ENCODE data around the gene FMO2. TPM values are rescaled to one million over a fixed set of nuclear protein-coding genes. Genes with fewer than 3 reads are reported as not detected.

FMO2 gene
- total RNA-seq (100 to 1,000 TPM; 183 to 213 TPM), polyA plus RNA-seq (100 to 1,000 TPM; 157 to 232 TPM)
- long read RNA-seq, donor 1, transcript FMO2-201 (9 exons, 3,851 nt): major isoform, 386 of 525 reads
- long read RNA-seq, donor 1, partial matches to known transcripts: 76 of 525 reads
- long read RNA-seq, donor 1, other reads (novel, unspliced or antisense): 59 of 525 reads
- long read RNA-seq, donor 2, transcript FMO2-201 (9 exons, 3,851 nt): major isoform, 19 of 77 reads
- long read RNA-seq, donor 2, partial matches to known transcripts: 16 of 77 reads
- long read RNA-seq, donor 2, other reads (novel, unspliced or antisense): 41 of 77 reads

- ATAC-seq (ENCODE audit: low FRiP score) (peak; percentile 77), DNase-seq (no peak)
- Histone ChIP-seq H3K4me3 (ENCODE audit: low read length in 2 of 2) (peak within 1 kb of the TSS; percentile 97 to 100), H3K4me1 (ENCODE audit: control insufficient read depth in 1 of 2, insufficient read depth in 2 of 2, low read length in 2 of 2) (peaks cover 0 to 4% of the 10 kb centered on the region in 2 donors), H3K36me3 (ENCODE audit: control insufficient read depth in 1 of 2, insufficient read depth in 2 of 2, low read length in 1 of 2) (no peaks in the 10 kb centered on the region), H3K27ac (ENCODE audit: low read depth in 1 of 2, low read length in 2 of 2) (peak within 1 kb of the TSS; percentile 49 to 85), H3K27me3 (ENCODE audit: control insufficient read depth in 1 of 2, insufficient read depth in 2 of 2, low read length in 1 of 2) (no peaks in the 10 kb centered on the region), H3K9me3 (ENCODE audit: control insufficient read depth, low read length) (no peaks in the 10 kb centered on the region)
- WGBS, 2 donors: 3 to 7% methylated on average over 6 of the region's 6 CpGs
- intact Hi-C loops (cut with DNase I): loop anchor here (2.0 to 5.0 kb wide), 2 partner anchors 43 to 102 kb away; no protein-coding TSS in a partner anchor
Measured at GRCh38 chr1:171185091-171185490, at the start of gene FMO2. Gene FMO2, plus strand, starts transcription at chr1:171185300. Its CDS starts 414 bp downstream, at chr1:171185714.

GRCh38 chr1:171137580-171137979 lies 47.5 kb upstream of the FMO2 start:
- Histone ChIP-seq H3K27ac (ENCODE audit: low read depth in 1 of 2, low read length in 2 of 2) (no peak overlapping the region), H3K36me3 (ENCODE audit: control insufficient read depth in 1 of 2, insufficient read depth in 2 of 2, low read length in 1 of 2) (peaks cover 0 to 1% of the 10 kb centered on the region in 2 donors), H3K4me1 (ENCODE audit: control insufficient read depth in 1 of 2, insufficient read depth in 2 of 2, low read length in 2 of 2) (peaks cover 4 to 5% of the 10 kb centered on the region in 2 donors), H3K9me3 (ENCODE audit: control insufficient read depth, low read length) (no peaks in the 10 kb centered on the region), H3K4me3 (ENCODE audit: low read length in 2 of 2) (no peak overlapping the region), H3K27me3 (ENCODE audit: control insufficient read depth in 1 of 2, insufficient read depth in 2 of 2, low read length in 1 of 2) (no peaks in the 10 kb centered on the region)
- intact Hi-C loops (cut with DNase I): no loop called here
- DNase-seq: no peak
- WGBS, 2 donors: 61 to 62% methylated on average over 2 of the region's 2 CpGs
- no peak for ATAC-seq (ENCODE audit: low FRiP score)

GRCh38 chr1:171138980-171139379 lies 46.1 kb upstream of the FMO2 start:
- DNase-seq: no peak
- no peaks in the 10 kb centered on the region for H3K27me3 ChIP-seq (ENCODE audit: control insufficient read depth in 1 of 2, insufficient read depth in 2 of 2, low read length in 1 of 2)
- ATAC-seq (ENCODE audit: low FRiP score): peak; percentile 23
- H3K36me3 ChIP-seq (ENCODE audit: control insufficient read depth in 1 of 2, insufficient read depth in 2 of 2, low read length in 1 of 2): peaks cover 0 to 1% of the 10 kb centered on the region in 2 donors
- H3K4me1 ChIP-seq (ENCODE audit: control insufficient read depth in 1 of 2, insufficient read depth in 2 of 2, low read length in 2 of 2): peaks cover 4 to 7% of the 10 kb centered on the region in 2 donors
- 47 to 59% methylated on average over 2 of the region's 2 CpGs for WGBS, 2 donors
- H3K9me3 ChIP-seq (ENCODE audit: control insufficient read depth, low read length): no peaks in the 10 kb centered on the region
- intact Hi-C loops (cut with DNase I): no loop called here
- peak overlapping the region in 1 of 2 donors; percentile 79 for H3K27ac ChIP-seq (ENCODE audit: low read depth in 1 of 2, low read length in 2 of 2)
- no peak overlapping the region for H3K4me3 ChIP-seq (ENCODE audit: low read length in 2 of 2)

- DNase-seq: no peak
- intact Hi-C loops (cut with DNase I): loop anchor here (2.0 to 5.0 kb wide), 3 partner anchors 47 to 77 kb away; partner anchors contain the start of gene FMO2 (in 1 of the 2)
- Histone ChIP-seq H3K36me3 (ENCODE audit: control insufficient read depth in 1 of 2, insufficient read depth in 2 of 2, low read length in 1 of 2) (peaks cover 0 to 1% of the 10 kb centered on the region in 2 donors), H3K27ac (ENCODE audit: low read depth in 1 of 2, low read length in 2 of 2) (peak overlapping the region; percentile 63 to 89), H3K27me3 (ENCODE audit: control insufficient read depth in 1 of 2, insufficient read depth in 2 of 2, low read length in 1 of 2) (no peaks in the 10 kb centered on the region), H3K9me3 (ENCODE audit: control insufficient read depth, low read length) (no peaks in the 10 kb centered on the region), H3K4me1 (ENCODE audit: control insufficient read depth in 1 of 2, insufficient read depth in 2 of 2, low read length in 2 of 2) (peaks cover 3 to 4% of the 10 kb centered on the region in 2 donors), H3K4me3 (ENCODE audit: low read length in 2 of 2) (no peak overlapping the region)
- no peak for ATAC-seq (ENCODE audit: low FRiP score)
- whole genome bisulfite sequencing, 2 donors: 77 to 87% methylated on average over 4 of the region's 4 CpGs
Measured at GRCh38 chr1:171139890-171140289, 45.2 kb upstream of the FMO2 start.

- Histone ChIP-seq H3K4me3 (ENCODE audit: low read length in 2 of 2) (no peak overlapping the region), H3K27me3 (ENCODE audit: control insufficient read depth in 1 of 2, insufficient read depth in 2 of 2, low read length in 1 of 2) (no peaks in the 10 kb centered on the region), H3K36me3 (ENCODE audit: control insufficient read depth in 1 of 2, insufficient read depth in 2 of 2, low read length in 1 of 2) (peaks cover 0 to 1% of the 10 kb centered on the region in 2 donors), H3K27ac (ENCODE audit: low read depth in 1 of 2, low read length in 2 of 2) (peak overlapping the region; percentile 63 to 71), H3K9me3 (ENCODE audit: control insufficient read depth, low read length) (no peaks in the 10 kb centered on the region), H3K4me1 (ENCODE audit: control insufficient read depth in 1 of 2, insufficient read depth in 2 of 2, low read length in 2 of 2) (peaks cover 3% of the 10 kb centered on the region in 2 donors)
- ATAC-seq (ENCODE audit: low FRiP score) (no peak), DNase-seq (peak in 1 of 2 donors; percentile 42)
- intact Hi-C loops (cut with DNase I): loop anchor here (2.0 to 5.0 kb wide), 3 partner anchors 47 to 77 kb away; partner anchors contain the start of gene FMO2 (in 1 of the 2)
- 46 to 51% methylated on average over 5 of the region's 5 CpGs for whole genome bisulfite sequencing, 2 donors
Measured at GRCh38 chr1:171140401-171140800, 44.7 kb upstream of the FMO2 start.

GRCh38 chr1:171140956-171141687 lies 44.0 kb upstream of the FMO2 start:
- DNase-seq (no peak), ATAC-seq (ENCODE audit: low FRiP score) (no peak)
- intact Hi-C loops (cut with DNase I): loop anchor here (2.0 to 5.0 kb wide), 3 partner anchors 46 to 76 kb away; partner anchors contain the start of gene FMO2 (in 1 of the 2)
- no peaks in the 10 kb centered on the region for H3K27me3 ChIP-seq (ENCODE audit: control insufficient read depth in 1 of 2, insufficient read depth in 2 of 2, low read length in 1 of 2)
- no peak overlapping the region for H3K4me3 ChIP-seq (ENCODE audit: low read length in 2 of 2)
- peaks cover 3% of the 10 kb centered on the region in 2 donors for H3K4me1 ChIP-seq (ENCODE audit: control insufficient read depth in 1 of 2, insufficient read depth in 2 of 2, low read length in 2 of 2)
- WGBS, 2 donors: 9 to 14% methylated on average over 4 of the region's 4 CpGs
- H3K36me3 ChIP-seq (ENCODE audit: control insufficient read depth in 1 of 2, insufficient read depth in 2 of 2, low read length in 1 of 2): peaks cover 0 to 1% of the 10 kb centered on the region in 2 donors
- H3K27ac ChIP-seq (ENCODE audit: low read depth in 1 of 2, low read length in 2 of 2): peak overlapping the region; percentile 45 to 82
- H3K9me3 ChIP-seq (ENCODE audit: control insufficient read depth, low read length): no peaks in the 10 kb centered on the region

GRCh38 chr1:171141688-171142415 lies 43.2 kb upstream of the FMO2 start:
- intact Hi-C loops (cut with DNase I): loop anchor here (2.0 to 5.0 kb wide), 4 partner anchors 45 to 75 kb away; partner anchors contain the start of gene FMO2 (in 1 of the 2)
- H3K27ac ChIP-seq (ENCODE audit: low read depth in 1 of 2, low read length in 2 of 2): peak overlapping the region; percentile 90 to 95
- H3K4me1 ChIP-seq (ENCODE audit: control insufficient read depth in 1 of 2, insufficient read depth in 2 of 2, low read length in 2 of 2): peaks cover 3% of the 10 kb centered on the region in 2 donors
- no peaks in the 10 kb centered on the region for H3K9me3 ChIP-seq (ENCODE audit: control insufficient read depth, low read length)
- H3K4me3 ChIP-seq (ENCODE audit: low read length in 2 of 2): no peak overlapping the region
- DNase-seq: peak in 1 of 2 donors; percentile 78
- no peaks in the 10 kb centered on the region for H3K27me3 ChIP-seq (ENCODE audit: control insufficient read depth in 1 of 2, insufficient read depth in 2 of 2, low read length in 1 of 2)
- WGBS, 2 donors: 0 to 3% methylated on average over 6 of the region's 6 CpGs
- H3K36me3 ChIP-seq (ENCODE audit: control insufficient read depth in 1 of 2, insufficient read depth in 2 of 2, low read length in 1 of 2): peaks cover 0 to 1% of the 10 kb centered on the region in 2 donors
- peak; percentile 90 for ATAC-seq (ENCODE audit: low FRiP score)

All from aorta (tissue), 5 donors.